Breast epithelium (tissue), 3 donors: ENCODE measurements around the gene RTCA.
"Not testable (repeated sequence)": the region's sequence is repeated elsewhere in the genome, so short reads cannot be mapped to it uniquely, and the experiment has no call there.

Source experiments
- POLR2A ChIP-seq: fragments of 450-650 bp; IDR thresholded peaks from one replicate; pipeline ENCODE4 v1.6.1; 2016; ENCODE audit warnings: antibody characterized with exemption, mild to moderate bottlenecking, moderate library complexity
- TF ChIP-seq, protein P1 (sequence below), 3 donors: fragments of 450-650 bp; IDR thresholded peaks; one replicate each; pipeline ENCODE4 v1.5.1; 2016 to 2017; ENCODE audit warnings: antibody characterized with exemption in 3 of 3, mild to moderate bottlenecking in 3 of 3, moderate library complexity in 3 of 3

DNA sequence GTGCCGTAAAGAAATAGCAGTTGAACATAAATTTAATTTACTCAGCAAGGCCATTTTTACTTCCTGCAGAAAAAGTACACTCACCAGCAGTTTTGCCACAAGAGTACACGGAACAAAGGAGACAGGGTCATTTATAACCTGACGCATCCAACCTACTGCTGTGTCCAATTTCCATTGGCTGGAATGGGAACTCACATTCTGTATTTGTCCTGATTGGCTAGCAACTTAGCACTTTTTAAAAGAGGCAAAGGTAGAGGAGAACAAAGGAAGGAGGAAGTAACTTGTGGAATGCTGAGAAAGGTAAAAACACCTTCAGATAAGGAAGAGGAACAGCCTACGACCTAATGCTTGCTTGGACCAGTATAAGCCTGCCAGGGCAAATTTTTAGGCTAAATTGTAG is 32.5 kb upstream of the RTCA start:
- not testable (repeated sequence) for TF ChIP-seq POLR2A
- TF ChIP-seq, protein P1, sequence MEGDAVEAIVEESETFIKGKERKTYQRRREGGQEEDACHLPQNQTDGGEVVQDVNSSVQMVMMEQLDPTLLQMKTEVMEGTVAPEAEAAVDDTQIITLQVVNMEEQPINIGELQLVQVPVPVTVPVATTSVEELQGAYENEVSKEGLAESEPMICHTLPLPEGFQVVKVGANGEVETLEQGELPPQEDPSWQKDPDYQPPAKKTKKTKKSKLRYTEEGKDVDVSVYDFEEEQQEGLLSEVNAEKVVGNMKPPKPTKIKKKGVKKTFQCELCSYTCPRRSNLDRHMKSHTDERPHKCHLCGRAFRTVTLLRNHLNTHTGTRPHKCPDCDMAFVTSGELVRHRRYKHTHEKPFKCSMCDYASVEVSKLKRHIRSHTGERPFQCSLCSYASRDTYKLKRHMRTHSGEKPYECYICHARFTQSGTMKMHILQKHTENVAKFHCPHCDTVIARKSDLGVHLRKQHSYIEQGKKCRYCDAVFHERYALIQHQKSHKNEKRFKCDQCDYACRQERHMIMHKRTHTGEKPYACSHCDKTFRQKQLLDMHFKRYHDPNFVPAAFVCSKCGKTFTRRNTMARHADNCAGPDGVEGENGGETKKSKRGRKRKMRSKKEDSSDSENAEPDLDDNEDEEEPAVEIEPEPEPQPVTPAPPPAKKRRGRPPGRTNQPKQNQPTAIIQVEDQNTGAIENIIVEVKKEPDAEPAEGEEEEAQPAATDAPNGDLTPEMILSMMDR (IDR thresholded peaks at IDR 0.05): not testable (repeated sequence)
